Measurements from ENCODE around the gene LCE2A. TPM values are rescaled to one million over a fixed set of nuclear protein-coding genes. Genes with fewer than 3 reads are reported as not detected.

LCE2A gene
- total and polyA plus RNA-seq, 8 donors = not detected

GRCh38 chr1:152747831-152748230 is 49.7 kb downstream of the LCE2A start:
- Histone ChIP-seq H3K4me3 (no peak overlapping the region), H3K27me3 (peaks cover 0 to 3% (median 0%) of the 10 kb centered on the region in 4 donors), H3K4me1 (no peaks in the 10 kb centered on the region), H3K27ac (no peak overlapping the region), H3K9me3 (no peaks in the 10 kb centered on the region), H3K36me3 (no peaks in the 10 kb centered on the region)
- 18 to 23% methylated on average over 1 of the region's 1 CpG for WGBS, 2 donors
- intact Hi-C loops (cut with DNase I) = no loop called here
- FAIRE-seq (no peak), DNase-seq (no peak), ATAC-seq (no peak)
- TF ChIP-seq CTCF (IDR thresholded peaks at IDR 0.05) = no peak

Other genes with a start within 250 kb of the LCE2A start
- gene LCE5A, start 187.5 kb upstream of the LCE2A start, total RNA-seq = not detected
- not detected for gene LCE5A, start 187.5 kb upstream of the LCE2A start, polyA plus RNA-seq
- gene CRCT1, start 183.9 kb upstream of the LCE2A start, total RNA-seq = not detected
- gene CRCT1, start 183.9 kb upstream of the LCE2A start, polyA plus RNA-seq = under 1 TPM in 1 of 2 donors, not detected in 1; 0.30 TPM
- not detected for gene LCE3E, start 131.6 kb upstream of the LCE2A start, total RNA-seq
- not detected for gene LCE3E, start 131.6 kb upstream of the LCE2A start, polyA plus RNA-seq
- gene LCE3D, start 117.8 kb upstream of the LCE2A start, total RNA-seq = not detected
- not detected for gene LCE3D, start 117.8 kb upstream of the LCE2A start, polyA plus RNA-seq
- gene LCE3C, start 98.1 kb upstream of the LCE2A start, total RNA-seq = not detected
- not detected for gene LCE3C, start 98.1 kb upstream of the LCE2A start, polyA plus RNA-seq
- gene LCE3B, start 84.5 kb upstream of the LCE2A start, total RNA-seq = not detected
- gene LCE3B, start 84.5 kb upstream of the LCE2A start, polyA plus RNA-seq = not detected
- gene LCE3A, start 75.2 kb upstream of the LCE2A start, total RNA-seq = not detected
- gene LCE3A, start 75.2 kb upstream of the LCE2A start, polyA plus RNA-seq = not detected
- not detected for gene LCE2D, start 35.0 kb upstream of the LCE2A start, total RNA-seq
- gene LCE2D, start 35.0 kb upstream of the LCE2A start, polyA plus RNA-seq = not detected
- gene LCE2C, start 23.1 kb upstream of the LCE2A start, total RNA-seq = not detected
- gene LCE2C, start 23.1 kb upstream of the LCE2A start, polyA plus RNA-seq = not detected
- gene LCE2B, start 12.2 kb upstream of the LCE2A start, total RNA-seq = not detected
- gene LCE2B, start 12.2 kb upstream of the LCE2A start, polyA plus RNA-seq = not detected
- gene LCE4A, start 9.8 kb downstream of the LCE2A start, total RNA-seq = not detected
- gene LCE4A, start 9.8 kb downstream of the LCE2A start, polyA plus RNA-seq = not detected
- gene KPRP, start 59.7 kb downstream of the LCE2A start, total RNA-seq = not detected
- gene KPRP, start 59.7 kb downstream of the LCE2A start, polyA plus RNA-seq = not detected
- not detected for gene LCE1F, start 76.8 kb downstream of the LCE2A start, total RNA-seq
- gene LCE1F, start 76.8 kb downstream of the LCE2A start, polyA plus RNA-seq = not detected
- gene LCE1E, start 87.9 kb downstream of the LCE2A start, total RNA-seq = not detected
- gene LCE1E, start 87.9 kb downstream of the LCE2A start, polyA plus RNA-seq = not detected
- not detected for gene LCE1D, start 98.4 kb downstream of the LCE2A start, total RNA-seq
- not detected for gene LCE1D, start 98.4 kb downstream of the LCE2A start, polyA plus RNA-seq
- not detected for gene LCE1C, start 108.3 kb downstream of the LCE2A start, total RNA-seq
- gene LCE1C, start 108.3 kb downstream of the LCE2A start, polyA plus RNA-seq = not detected
- gene LCE1B, start 113.6 kb downstream of the LCE2A start, total RNA-seq = not detected
- not detected for gene LCE1B, start 113.6 kb downstream of the LCE2A start, polyA plus RNA-seq
- gene LCE1A, start 129.1 kb downstream of the LCE2A start, total RNA-seq = not detected
- not detected for gene LCE1A, start 129.1 kb downstream of the LCE2A start, polyA plus RNA-seq
- gene LCE6A, start 144.5 kb downstream of the LCE2A start, total RNA-seq = not detected
- gene LCE6A, start 144.5 kb downstream of the LCE2A start, polyA plus RNA-seq = not detected
- gene LCE7A, start 161.7 kb downstream of the LCE2A start, total RNA-seq = not detected
- gene LCE7A, start 161.7 kb downstream of the LCE2A start, polyA plus RNA-seq = not detected
- not detected for gene SMCP, start 180.0 kb downstream of the LCE2A start, total RNA-seq
- not detected for gene SMCP, start 180.0 kb downstream of the LCE2A start, polyA plus RNA-seq
- gene IVL, start 210.2 kb downstream of the LCE2A start, total RNA-seq = not detected
- gene IVL, start 210.2 kb downstream of the LCE2A start, polyA plus RNA-seq = under 1 TPM in 1 of 2 donors, not detected in 1; 0.02 TPM
- gene SPRR5, start 248.9 kb downstream of the LCE2A start, total RNA-seq = not detected
- not detected for gene SPRR5, start 248.9 kb downstream of the LCE2A start, polyA plus RNA-seq

Data from pancreas (tissue), 10 donors.